ENCODE data around the gene CRTC3. TPM values are rescaled to one million over a fixed set of nuclear protein-coding genes. Genes with fewer than 3 reads are reported as not detected.
"Not testable (repeated sequence)": the region's sequence is repeated elsewhere in the genome, so short reads cannot be mapped to it uniquely, and the experiment has no call there.

CRTC3 gene, protein sequence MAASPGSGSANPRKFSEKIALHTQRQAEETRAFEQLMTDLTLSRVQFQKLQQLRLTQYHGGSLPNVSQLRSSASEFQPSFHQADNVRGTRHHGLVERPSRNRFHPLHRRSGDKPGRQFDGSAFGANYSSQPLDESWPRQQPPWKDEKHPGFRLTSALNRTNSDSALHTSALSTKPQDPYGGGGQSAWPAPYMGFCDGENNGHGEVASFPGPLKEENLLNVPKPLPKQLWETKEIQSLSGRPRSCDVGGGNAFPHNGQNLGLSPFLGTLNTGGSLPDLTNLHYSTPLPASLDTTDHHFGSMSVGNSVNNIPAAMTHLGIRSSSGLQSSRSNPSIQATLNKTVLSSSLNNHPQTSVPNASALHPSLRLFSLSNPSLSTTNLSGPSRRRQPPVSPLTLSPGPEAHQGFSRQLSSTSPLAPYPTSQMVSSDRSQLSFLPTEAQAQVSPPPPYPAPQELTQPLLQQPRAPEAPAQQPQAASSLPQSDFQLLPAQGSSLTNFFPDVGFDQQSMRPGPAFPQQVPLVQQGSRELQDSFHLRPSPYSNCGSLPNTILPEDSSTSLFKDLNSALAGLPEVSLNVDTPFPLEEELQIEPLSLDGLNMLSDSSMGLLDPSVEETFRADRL
- polyA plus RNA-seq (ENCODE audit: insufficient read length in 4 of 4) = 10 to 100 TPM; 29.4 to 44.9 (median 30.9) TPM

DNA sequence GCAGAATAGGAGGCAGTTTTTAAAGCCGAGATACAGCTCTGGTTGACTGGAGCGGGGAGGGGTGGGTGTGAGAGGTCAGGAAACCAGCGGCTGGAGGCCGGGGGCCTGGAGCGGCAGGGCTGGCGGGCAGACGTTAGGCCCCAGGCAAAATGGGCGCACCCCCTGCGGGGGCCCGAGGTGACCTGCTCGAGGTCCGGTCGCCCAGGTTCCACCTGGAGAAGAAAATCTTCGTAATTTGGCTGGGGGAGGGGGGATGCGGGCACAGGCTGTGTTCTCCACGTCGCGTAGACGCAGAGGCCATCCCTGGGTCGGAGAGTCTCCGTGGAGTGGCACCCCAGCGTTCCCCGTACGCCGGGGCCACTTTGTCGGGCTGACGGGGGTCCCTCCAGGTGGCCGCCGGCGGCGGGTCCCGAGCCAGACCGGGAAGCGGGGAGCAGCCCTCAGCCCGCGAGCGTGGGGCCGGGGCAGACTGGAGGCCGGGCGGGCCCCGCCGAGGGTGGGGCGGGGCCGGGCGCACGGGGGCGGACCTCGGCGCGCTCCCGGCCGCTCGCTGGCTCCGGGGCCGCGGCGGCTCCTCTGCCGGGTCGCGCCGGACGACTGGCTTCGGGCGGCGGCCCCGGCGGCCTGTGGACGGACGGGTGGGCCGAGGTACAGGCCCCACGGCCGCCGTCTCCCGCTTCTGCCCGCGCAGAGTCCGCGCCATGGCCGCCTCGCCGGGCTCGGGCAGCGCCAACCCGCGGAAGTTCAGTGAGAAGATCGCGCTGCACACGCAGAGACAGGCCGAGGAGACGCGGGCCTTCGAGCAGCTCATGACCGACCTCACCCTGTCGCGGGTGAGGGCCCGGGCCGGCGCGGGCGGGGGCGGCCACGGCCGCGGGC is at the start of gene CRTC3:
CRTC3 (plus strand) TSS at position 553 of the 879 bp plus-strand sequence; CDS start at position 702, 149 bp downstream.
- DNase-seq (ENCODE audit: low read depth in 4 of 4, low spot score in 3 of 4) = peak in 2 of 4 donors; percentile 14 to 50

DNA sequence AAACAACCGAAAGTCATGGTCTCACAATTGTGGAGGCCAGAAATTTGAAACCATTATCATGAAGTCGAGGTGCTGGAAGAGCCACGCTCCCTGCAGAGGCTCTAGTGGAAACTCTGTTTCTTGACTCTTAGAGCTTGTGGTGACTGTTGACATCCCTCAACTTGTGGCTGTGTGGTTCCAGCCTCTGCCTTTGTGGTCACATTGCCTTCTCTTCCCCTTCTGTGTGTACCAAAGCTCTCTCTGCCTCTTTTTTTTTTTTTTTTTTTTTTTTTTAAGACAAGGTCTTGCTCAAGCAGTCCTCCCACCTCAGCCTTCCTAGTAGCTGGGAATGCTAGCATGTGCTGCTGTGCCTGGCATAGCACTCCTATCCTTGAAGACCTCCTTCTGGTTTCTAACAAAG is 48.7 kb upstream of the CRTC3 start:
- no peak for DNase-seq (ENCODE audit: low read depth in 4 of 4, low spot score in 3 of 4)

DNA sequence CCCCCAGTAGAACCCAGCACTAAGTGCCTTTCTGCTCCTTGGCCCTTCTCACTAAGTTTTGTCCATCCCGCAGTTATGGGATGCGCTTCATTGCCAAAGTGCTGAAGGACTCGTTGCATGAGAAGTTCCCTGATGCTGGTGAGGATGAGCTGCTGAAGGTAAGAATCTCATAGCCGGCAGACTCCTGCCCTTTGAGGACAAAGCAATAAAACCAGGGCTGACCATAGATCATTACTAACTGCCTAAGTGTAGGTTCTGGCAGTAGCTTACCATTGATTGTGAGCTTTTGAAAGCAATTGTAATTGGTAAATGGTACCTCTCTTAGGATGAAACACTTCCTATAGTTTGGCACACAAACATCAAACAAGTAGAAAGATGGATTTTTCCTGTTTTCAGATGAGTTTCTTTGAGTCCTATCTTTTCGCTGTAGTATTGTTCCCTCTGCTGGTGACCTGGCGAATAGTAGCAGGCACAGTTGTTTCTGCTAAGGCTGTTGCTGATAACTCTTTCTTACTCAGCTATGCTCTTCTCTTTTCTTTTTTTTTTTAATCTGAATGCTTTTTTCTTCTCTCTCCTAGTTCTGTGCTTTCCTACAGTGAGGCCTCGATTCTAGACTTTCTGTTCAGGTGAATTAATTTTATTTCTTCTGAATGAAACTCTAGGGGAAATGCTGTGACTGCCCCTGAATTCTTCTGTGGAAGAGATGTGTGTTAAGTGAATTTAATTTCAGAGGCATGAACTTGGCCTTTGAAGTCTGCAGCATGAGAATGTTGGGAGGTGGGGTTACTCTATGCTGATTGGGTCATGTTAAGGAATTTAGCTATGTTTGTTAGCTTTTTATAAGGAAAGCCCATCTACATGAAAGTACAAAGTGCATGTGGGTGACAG is 47.4 kb upstream of the CRTC3 start:
- peak; percentile 31 to 48 (median 38) for DNase-seq (ENCODE audit: low read depth in 4 of 4, low spot score in 3 of 4)

DNA sequence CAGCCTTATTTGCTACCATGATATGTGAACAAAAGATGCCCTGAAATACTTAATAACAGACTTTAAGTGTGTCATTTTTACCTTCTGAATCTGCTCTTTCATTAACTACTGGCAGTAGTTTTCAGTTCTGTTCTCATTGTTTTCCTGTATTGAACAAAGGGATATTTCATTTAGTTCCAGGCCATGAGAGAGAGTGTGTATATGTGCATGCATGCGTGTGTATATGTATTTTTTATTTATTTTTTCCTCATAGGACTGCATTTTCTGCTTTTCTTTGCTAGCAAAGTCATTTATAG is 46.8 kb upstream of the CRTC3 start:
- no peak for DNase-seq (ENCODE audit: low read depth in 4 of 4, low spot score in 3 of 4)

DNA sequence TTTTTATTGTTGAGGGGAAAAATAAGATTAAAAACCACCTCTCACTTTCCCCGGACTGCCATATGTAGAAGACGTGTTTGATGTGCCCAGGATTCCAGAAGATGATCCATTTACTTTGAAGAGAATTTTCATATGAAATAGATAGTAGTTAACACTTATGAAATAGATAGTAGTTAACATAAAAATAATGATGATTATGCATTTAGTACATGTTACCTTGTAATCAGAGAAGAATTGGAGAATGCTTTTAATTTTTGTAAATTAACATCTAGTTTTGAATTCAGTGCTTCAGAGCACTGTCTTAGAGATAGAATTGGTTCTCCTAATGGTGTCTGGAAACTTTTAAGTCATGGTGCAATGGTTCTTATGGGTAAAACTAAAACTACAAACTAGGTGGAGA is 46.1 kb upstream of the CRTC3 start:
- no peak for DNase-seq (ENCODE audit: low read depth in 4 of 4, low spot score in 3 of 4)

DNA sequence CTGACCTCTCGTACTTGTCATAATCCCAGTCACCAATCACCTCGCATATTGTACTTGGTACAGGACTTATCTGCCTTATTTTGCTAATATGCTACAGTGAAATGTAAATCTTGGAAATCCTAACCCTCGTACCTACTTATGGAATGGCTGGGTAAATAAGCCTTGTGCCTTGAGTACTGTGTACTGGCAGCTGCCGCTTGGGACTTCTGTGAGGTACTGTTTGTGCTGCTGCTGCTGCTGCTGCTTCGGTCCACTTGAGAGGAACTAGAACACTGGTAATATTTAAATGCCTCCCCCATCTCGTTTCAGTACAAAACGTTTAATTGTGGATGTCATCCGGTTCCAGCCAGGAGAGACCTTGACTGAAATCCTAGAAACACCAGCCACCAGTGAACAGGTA is 42.5 kb upstream of the CRTC3 start:
- DNase-seq (ENCODE audit: low read depth in 4 of 4, low spot score in 3 of 4) = no peak

DNA sequence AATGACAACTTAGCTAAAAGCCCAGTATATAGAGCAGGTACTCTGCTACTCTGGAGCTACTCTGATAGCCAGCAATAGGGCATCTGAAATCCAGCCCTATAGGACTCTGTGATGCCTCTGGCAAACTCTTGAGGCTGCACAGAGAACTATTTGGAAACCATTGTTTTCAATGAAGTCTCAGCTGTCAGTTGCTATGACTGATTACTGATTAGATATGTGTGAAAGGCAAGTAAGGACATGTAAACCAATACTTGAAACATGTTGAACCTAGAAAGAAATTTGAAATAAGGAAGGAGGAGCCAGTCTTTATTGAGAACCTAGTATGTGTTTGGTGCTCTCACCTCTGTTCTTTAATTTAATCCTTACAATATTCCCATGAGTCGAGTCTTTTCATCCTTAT is 40.2 kb upstream of the CRTC3 start:
- DNase-seq (ENCODE audit: low read depth in 4 of 4, low spot score in 3 of 4) = no peak

DNA sequence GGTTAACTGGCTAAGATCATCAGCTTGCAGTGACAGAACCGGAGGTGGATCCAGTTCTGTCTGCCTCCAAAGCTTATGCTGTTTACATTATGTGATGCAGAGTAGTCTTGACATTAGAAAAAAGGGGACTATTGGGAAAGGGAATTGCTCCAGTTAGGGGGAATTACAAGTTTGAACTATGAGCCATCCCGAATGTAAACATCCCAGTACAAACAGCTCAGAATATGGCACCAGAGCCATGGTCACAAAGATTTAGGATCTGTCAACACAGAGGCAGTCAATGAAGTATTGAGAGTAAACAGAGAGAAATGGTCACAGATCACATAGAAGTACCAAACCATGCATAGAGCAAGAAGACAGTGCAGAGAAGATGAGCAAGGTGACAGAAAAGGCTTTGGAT is 39.8 kb upstream of the CRTC3 start:
- DNase-seq (ENCODE audit: low read depth in 4 of 4, low spot score in 3 of 4) = no peak

DNA sequence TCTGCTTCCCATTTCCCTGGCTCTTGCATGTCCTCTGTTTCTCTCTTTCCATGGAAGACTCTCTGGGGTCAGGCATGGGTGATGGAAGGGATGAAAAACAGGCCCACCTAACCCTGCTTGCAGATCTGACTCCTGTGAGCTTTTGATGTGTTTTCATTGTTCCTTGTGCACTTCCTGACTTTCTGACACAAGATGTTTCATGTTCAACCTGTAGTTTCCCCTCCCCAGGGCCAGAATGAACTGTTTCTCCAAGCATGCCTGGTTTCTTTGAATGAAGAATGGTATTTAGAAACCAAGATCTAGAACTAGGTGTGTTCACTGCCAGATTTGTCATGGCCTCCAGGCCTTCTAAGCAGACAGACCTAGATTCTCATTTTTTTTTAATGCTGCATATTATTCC is 36.1 kb upstream of the CRTC3 start:
- no peak for DNase-seq (ENCODE audit: low read depth in 4 of 4, low spot score in 3 of 4)

DNA sequence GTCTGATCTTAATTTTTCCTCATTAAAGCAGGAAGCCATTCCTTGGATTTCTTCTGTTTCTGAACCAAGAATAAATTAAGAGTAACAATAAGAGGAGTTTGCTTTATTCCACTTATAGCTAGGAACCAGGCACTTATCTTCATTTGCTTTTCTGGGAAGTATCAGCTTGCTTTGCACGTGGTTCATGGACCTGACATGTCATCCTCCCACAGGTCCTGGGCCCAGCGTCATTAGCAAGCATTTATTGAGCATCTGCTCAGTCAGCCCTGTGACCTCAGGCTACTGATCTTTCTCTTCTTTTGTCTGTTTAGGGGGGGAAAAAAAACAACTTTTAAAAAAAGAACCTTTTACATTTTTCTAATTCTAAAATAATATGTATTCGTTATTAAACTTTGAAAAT is 34.7 kb upstream of the CRTC3 start:
- DNase-seq (ENCODE audit: low read depth in 4 of 4, low spot score in 3 of 4) = no peak

DNA sequence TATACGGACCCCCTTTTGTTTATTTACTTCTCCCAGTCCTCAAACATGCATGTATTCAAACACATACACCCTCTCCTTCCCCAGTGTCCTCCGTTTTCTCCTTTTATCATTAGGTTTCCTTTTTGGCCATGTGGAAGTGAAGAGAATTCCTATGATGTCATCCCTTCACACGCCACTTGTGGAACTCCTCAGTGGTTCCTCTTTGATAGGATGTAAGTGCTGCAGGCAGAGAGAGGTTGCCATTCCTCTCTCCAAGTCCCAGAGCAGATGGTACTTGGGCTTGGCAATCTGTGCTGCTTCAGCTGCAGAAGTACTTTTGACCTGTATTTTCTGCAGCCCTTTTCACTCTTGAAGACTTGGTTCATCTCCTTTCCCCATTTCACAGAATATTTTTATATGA is 32.9 kb upstream of the CRTC3 start:
- DNase-seq (ENCODE audit: low read depth in 4 of 4, low spot score in 3 of 4) = no peak

DNA sequence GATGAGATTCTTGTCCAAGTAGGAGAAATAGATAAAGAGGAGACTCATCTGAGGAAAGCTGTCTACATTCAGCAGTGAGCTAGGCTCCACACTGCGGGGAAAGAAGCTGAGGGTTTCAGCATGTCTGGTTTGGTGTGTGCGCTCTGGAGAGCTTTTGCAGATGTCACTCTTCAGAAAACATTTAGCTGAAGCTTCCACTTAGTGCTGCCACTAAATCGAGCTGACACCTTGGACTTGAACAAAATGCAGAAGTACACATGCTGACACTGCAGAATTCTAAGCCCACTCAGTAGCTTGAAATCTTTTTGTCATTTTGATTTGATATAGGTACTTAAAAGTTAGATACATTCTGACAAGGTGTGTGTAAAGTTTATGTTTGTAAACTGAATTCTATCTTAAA is 32.3 kb upstream of the CRTC3 start:
- DNase-seq (ENCODE audit: low read depth in 4 of 4, low spot score in 3 of 4) = no peak

DNA sequence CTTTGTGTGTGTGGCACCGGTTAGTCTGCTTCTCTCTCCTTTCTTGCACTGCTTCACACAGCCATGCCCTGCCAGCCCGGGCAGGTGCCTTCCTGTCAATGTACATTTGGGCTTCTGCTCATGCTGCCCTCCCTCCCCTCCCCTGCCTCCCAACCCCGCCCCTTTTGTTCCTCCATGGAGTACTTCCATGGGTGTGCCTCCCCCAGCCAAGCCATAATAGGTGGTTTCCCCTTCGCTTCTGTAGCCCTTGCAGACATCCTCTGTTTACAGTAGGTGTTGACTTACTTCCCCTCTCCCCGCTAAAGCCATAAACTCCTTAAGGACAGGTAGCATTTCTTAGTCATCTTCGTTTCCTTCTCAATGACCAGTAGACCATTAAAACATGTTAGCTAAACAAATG is 31.8 kb upstream of the CRTC3 start:
- no peak for DNase-seq (ENCODE audit: low read depth in 4 of 4, low spot score in 3 of 4)

DNA sequence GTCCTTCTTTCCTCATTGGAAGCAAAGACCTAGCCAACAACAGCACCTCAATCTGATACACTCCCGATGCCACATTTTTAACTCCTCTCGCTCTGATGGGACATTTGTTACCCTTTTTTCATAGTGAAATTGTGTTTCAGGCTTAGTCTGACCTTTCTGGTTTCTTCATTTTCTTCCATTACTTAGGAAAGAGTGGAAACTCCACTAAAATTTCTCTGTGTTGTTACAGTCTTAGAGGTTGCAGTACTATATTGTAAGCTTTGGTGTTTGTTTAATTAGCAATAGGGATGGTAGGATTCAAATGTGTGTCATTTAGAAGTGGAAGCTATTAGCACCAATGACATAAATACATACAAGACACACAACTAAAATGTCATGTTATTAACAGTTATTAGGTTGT is 29.6 kb upstream of the CRTC3 start:
- DNase-seq (ENCODE audit: low read depth in 4 of 4, low spot score in 3 of 4) = no peak

DNA sequence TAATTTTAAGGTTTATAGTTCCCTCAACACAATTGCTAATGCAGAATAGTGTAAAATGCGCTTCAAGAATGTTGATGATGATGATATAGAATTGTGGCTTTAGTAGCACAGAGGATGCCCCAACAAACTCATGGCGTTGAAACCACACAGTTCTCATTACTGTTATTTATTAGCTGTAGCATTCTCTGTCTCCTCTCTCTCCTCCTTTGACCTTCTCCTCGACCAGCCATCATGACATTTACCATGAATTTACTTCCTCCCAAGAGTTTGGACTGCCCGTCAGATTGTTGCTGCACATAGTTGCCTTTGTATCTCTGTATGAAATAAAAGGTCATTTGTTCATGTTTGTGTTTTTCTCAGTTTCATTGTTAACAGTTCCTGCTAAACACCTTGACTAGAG is 27.8 kb upstream of the CRTC3 start:
- no peak for DNase-seq (ENCODE audit: low read depth in 4 of 4, low spot score in 3 of 4)

DNA sequence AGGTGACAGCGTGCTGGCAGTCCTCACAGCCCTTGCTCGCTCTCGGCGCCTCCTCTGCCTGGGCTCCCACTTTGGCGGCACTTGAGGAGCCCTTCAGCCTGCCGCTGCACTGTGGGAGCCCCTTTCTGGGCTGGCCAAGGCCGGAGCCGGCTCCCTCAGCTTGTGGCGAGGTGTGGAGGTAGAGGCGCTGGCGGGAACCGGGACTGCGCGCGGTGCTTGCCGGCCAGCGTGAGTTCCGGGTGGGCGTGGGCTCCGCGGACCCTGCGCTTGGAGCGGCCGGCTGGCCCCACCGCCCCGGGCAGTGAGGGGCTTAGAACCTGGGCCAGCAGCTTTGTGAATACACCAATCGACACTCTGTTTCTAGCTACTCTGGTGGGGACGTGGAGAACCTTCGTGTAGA is 18.9 kb upstream of the CRTC3 start:
- not testable (repeated sequence) for DNase-seq (ENCODE audit: low read depth in 4 of 4, low spot score in 3 of 4)

DNA sequence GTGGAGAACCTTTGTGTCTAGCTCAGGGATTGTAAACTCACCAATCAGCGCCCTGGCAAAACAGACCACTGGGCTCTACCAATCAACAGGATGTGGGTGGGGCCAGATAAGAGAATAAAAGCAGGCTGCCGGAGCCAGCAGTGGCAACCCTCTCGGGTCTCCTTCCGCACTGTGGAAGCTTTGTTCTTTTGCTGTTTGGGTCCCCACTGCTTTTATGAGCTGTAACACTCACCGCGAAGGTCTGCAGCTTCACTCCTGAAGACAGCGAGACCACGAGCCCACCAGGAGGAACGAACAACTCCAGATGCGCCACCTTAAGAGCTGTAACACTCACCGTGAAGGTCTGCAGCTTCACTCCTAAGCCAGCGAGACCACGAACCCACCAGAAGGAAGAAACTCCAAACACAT is 18.5 kb upstream of the CRTC3 start:
- not testable (repeated sequence) for DNase-seq (ENCODE audit: low read depth in 4 of 4, low spot score in 3 of 4)

DNA sequence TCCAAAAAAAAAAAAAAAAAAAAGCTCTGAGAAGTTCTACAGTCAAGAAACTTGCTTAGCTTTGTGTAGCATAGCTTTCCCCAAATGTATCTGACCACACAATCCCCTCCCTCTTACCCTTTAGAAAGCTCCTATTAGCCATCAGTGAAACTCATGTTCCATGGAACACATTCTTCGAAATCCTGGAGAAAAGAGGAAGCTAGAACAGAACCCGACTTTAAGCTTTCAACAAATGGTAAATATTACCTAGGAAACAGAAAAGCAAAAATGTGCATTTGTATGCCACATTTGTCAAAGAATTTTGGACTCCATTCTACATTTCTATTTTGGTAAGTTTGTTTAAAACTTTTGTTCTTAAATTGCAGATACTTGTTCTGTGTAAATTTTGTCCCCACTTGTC is 17.4 kb upstream of the CRTC3 start:
- DNase-seq (ENCODE audit: low read depth in 4 of 4, low spot score in 3 of 4) = no peak

DNA sequence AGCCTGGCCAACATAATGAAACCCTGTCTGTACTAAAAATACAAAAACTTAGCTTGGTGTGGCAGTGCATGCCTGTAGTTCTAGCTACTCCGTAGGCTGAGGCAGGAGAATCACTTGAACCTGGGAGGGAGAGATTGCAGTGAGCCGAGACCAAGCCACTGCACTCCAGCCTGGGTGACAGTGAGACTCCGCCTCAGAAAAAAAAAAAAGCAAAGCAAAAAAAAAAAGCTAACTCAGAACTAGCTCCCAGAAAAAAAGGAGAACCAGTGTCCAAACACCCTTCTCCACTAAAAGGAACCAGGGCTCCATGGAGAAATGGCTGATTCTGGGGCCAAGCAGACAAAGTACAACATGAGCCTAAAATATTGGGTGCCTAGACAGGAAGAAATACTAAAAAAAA is 16.7 kb upstream of the CRTC3 start:
- DNase-seq (ENCODE audit: low read depth in 4 of 4, low spot score in 3 of 4) = no peak

DNA sequence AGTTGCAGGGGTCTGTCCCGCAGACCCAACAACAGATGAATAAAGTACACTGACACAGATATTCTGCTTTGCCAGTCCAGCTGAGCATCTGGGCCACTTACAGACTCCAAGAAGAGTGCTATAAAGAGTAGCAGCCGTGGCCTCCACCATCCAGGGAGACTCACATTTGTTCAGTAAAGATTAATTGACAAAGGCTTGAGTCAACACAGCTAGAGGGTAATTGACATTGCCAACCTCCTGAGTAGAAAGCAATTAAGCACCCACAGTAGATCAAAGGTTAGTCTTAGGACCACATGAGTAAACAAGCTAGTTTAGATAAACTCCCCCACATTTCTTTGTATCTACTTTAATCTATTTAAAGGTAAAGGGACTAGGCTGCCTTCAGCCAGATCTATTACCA is 16.3 kb upstream of the CRTC3 start:
- no peak for DNase-seq (ENCODE audit: low read depth in 4 of 4, low spot score in 3 of 4)

DNA sequence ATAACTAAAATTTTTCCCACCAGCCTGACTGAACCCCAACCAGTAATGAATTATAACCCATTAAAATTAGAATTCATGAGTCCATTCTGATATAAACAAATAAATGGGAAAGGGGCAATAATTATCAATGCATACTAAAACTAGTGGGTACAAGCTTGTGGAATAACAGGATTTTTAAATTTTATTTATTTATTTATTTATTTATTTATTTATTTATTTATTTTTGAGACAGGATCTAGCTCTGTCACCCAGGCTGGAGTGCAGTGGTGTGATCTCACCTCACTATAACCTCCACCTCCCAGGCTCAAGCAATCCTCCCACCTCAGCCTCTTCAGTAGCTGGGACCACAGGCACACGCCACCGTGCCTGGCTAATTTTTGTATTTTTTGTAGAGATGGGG is 15.8 kb upstream of the CRTC3 start:
- not testable (repeated sequence) for DNase-seq (ENCODE audit: low read depth in 4 of 4, low spot score in 3 of 4)
